OCI-LY3 (cell line): ENCODE results near the gene RUSC1.
A peak's percentile ranks its signal among the peaks of the same experiment; 100 is the strongest.
"Not testable (repeated sequence)": the region's sequence is repeated elsewhere in the genome, so short reads cannot be mapped to it uniquely, and the experiment has no call there.

ENCODE experiments used
- H2AFZ ChIP-seq: fragments of 200-600, 300-600 bp; shearing (Covaris generic); 2 replicates; pipeline ENCODE4 v1.6.0; 2014; ENCODE audit warnings: antibody characterized with exemption, low read depth, low read length
- H3K27ac ChIP-seq: fragments of 200-600, 300-600 bp; sonication (generic); 2 replicates; pipeline ENCODE4 v1.5.1; 2014; ENCODE audit warnings: mild to moderate bottlenecking, low read length, moderate library complexity, mixed read lengths
- H3K27me3 ChIP-seq: fragments of 200-600, 300-600 bp; sonication (generic); 2 replicates; pipeline ENCODE4 v1.6.1; 2014; ENCODE audit warnings: low read depth, low read length, mixed read lengths
- H3K36me3 ChIP-seq: fragments of 200-600, 300-600 bp; sonication (generic); replicated peaks from 2 replicates; pipeline ENCODE3; 2014; ENCODE audit warnings: low read depth, low read length, mixed read lengths
- H3K4me1 ChIP-seq: fragments of 300-600, 200-600 bp; sonication (generic); 2 replicates; pipeline ENCODE4 v1.6.1; 2014; ENCODE audit warnings: low read length, mixed read lengths
- H3K4me2 ChIP-seq: fragments of 200-600, 300-600 bp; sonication (generic); 2 replicates; pipeline ENCODE4 v1.6.1; 2014; ENCODE audit warnings: low read length, mixed read lengths
- H3K4me3 ChIP-seq: fragments of 300-600, 200-600 bp; sonication (generic); 2 replicates; pipeline ENCODE4 v1.5.1; 2014; ENCODE audit warnings: antibody characterized with exemption, mild to moderate bottlenecking, low read length, moderate library complexity
- H3K79me2 ChIP-seq: fragments of 300-600, 200-600 bp; shearing (Covaris generic); 2 replicates; pipeline ENCODE4 v1.6.1; 2014; ENCODE audit warnings: mild to moderate bottlenecking, low read length, mixed read lengths
- H3K9ac ChIP-seq: fragments of 300-600, 200-600 bp; shearing (Covaris generic); 2 replicates; pipeline ENCODE4 v1.6.0; 2014; ENCODE audit warnings: mild to moderate bottlenecking, low read length, moderate library complexity
- H3K9me3 ChIP-seq: fragments of 200-600, 300-600 bp; shearing (Covaris generic); 2 replicates; pipeline ENCODE4 v1.6.1; 2014; ENCODE audit warnings: low read length, mixed read lengths; ENCODE audit not compliant: insufficient read depth
- H4K20me1 ChIP-seq: fragments of 200-600, 300-600 bp; sonication (generic); 2 replicates; pipeline ENCODE4 v1.6.1; 2016; ENCODE audit warnings: low read length, mixed read lengths; ENCODE audit not compliant: insufficient read depth
- CTCF ChIP-seq: fragments of 200-600, 300-600 bp; sonication (generic); IDR thresholded peaks from 2 replicates; pipeline ENCODE4 v1.5.1; 2014; ENCODE audit warnings: antibody characterized with exemption, low read length, low read depth
- EZH2phosphoT487 ChIP-seq: fragments of 200-600 bp; shearing (Covaris generic); IDR thresholded peaks from 2 replicates; pipeline ENCODE4 v1.6.1; 2018; ENCODE audit warnings: antibody characterized with exemption, mixed run types, low read depth

The RUSC1 gene

GRCh38 chr1:155327981-155328380, 7.3 kb downstream of the RUSC1 start:
- Histone ChIP-seq H3K9ac (no peak overlapping the region), H3K36me3 (peaks cover 17% of the 10 kb centered on the region), H3K27ac (no peak overlapping the region), H3K4me2 (no peak overlapping the region), H3K79me2 (no peaks in the 10 kb centered on the region), H4K20me1 (no peaks in the 10 kb centered on the region), H3K4me1 (peaks cover 21% of the 10 kb centered on the region), H3K4me3 (no peak overlapping the region), H3K9me3 (no peaks in the 10 kb centered on the region), H2AFZ (no peak overlapping the region), H3K27me3 (no peaks in the 10 kb centered on the region)
- TF ChIP-seq CTCF: no peak
- TF ChIP-seq EZH2phosphoT487: no peak

- H3K79me2 ChIP-seq, H3K4me2 ChIP-seq, H3K4me3 ChIP-seq, H3K27ac ChIP-seq, H3K9me3 ChIP-seq, H4K20me1 ChIP-seq, H3K27me3 ChIP-seq, H2AFZ ChIP-seq, H3K9ac ChIP-seq: not testable (repeated sequence)
- H3K36me3 ChIP-seq: peaks cover 17% of the 10 kb centered on the region
- peaks cover 21% of the 10 kb centered on the region for H3K4me1 ChIP-seq
Observed at GRCh38 chr1:155328856-155329255, 8.2 kb downstream of the RUSC1 start.

- no peaks in the 10 kb centered on the region for H3K79me2 ChIP-seq
- no peak overlapping the region for H2AFZ ChIP-seq
- H3K36me3 ChIP-seq: peaks cover 23% of the 10 kb centered on the region
- peak overlapping the region; percentile 35 for H3K4me2 ChIP-seq
- no peaks in the 10 kb centered on the region for H4K20me1 ChIP-seq
- no peaks in the 10 kb centered on the region for H3K9me3 ChIP-seq
- no peaks in the 10 kb centered on the region for H3K27me3 ChIP-seq
- H3K9ac ChIP-seq: no peak overlapping the region
- H3K27ac ChIP-seq: peak overlapping the region; percentile 72
- H3K4me3 ChIP-seq: no peak overlapping the region
- H3K4me1 ChIP-seq: peaks cover 21% of the 10 kb centered on the region
- TF ChIP-seq EZH2phosphoT487: no peak
- no peak for TF ChIP-seq CTCF
Observed at GRCh38 chr1:155329980-155330598, 9.4 kb downstream of the RUSC1 start.

- Histone ChIP-seq H3K9ac (no peak overlapping the region), H3K4me2 (no peak overlapping the region), H2AFZ (no peak overlapping the region), H3K4me1 (peaks cover 17% of the 10 kb centered on the region), H3K27me3 (no peaks in the 10 kb centered on the region), H3K4me3 (no peak overlapping the region), H3K79me2 (no peaks in the 10 kb centered on the region), H4K20me1 (no peaks in the 10 kb centered on the region), H3K27ac (no peak overlapping the region), H3K9me3 (no peaks in the 10 kb centered on the region), H3K36me3 (peaks cover 41% of the 10 kb centered on the region)
- TF ChIP-seq CTCF: no peak
- no peak for TF ChIP-seq EZH2phosphoT487
Observed at GRCh38 chr1:155334962-155335361, 14.3 kb downstream of the RUSC1 start.
